ENCODE data around the gene EXTL1.

Gene EXTL1

GRCh38 chr1:26027716-26028489 lies 6.3 kb downstream of the EXTL1 start:
- H3K27ac ChIP-seq, result no peak overlapping the region
- TF ChIP-seq CTCF (conservative IDR thresholded peaks at IDR 0.05), result no peak

- H3K27ac ChIP-seq, result no peak overlapping the region
- TF ChIP-seq CTCF (conservative IDR thresholded peaks at IDR 0.05), result no peak
Observed at GRCh38 chr1:26028490-26028980, 7.0 kb downstream of the EXTL1 start.

GRCh38 chr1:26029054-26029863 lies 7.7 kb downstream of the EXTL1 start:
- TF ChIP-seq CTCF (conservative IDR thresholded peaks at IDR 0.05), result no peak

GRCh38 chr1:26029864-26030481 lies 8.4 kb downstream of the EXTL1 start:
- TF ChIP-seq CTCF (conservative IDR thresholded peaks at IDR 0.05), result no peak
- no peak overlapping the region for H3K27ac ChIP-seq

More at GRCh38 chr1:26029054-26029863, 7.7 kb downstream of the EXTL1 start:
- H3K27ac ChIP-seq, result no peak overlapping the region

- no peak for TF ChIP-seq CTCF (conservative IDR thresholded peaks at IDR 0.05)
- no peak overlapping the region for H3K27ac ChIP-seq
Observed at GRCh38 chr1:26031196-26031595, 9.6 kb downstream of the EXTL1 start.

- H3K27ac ChIP-seq, result no peak overlapping the region
- no peak for TF ChIP-seq CTCF (conservative IDR thresholded peaks at IDR 0.05)
Observed at GRCh38 chr1:26031611-26032220, 10.1 kb downstream of the EXTL1 start.

Data from VCaP (cell line).